ENCODE data around the gene PRKN.

Gene PRKN

DNA sequence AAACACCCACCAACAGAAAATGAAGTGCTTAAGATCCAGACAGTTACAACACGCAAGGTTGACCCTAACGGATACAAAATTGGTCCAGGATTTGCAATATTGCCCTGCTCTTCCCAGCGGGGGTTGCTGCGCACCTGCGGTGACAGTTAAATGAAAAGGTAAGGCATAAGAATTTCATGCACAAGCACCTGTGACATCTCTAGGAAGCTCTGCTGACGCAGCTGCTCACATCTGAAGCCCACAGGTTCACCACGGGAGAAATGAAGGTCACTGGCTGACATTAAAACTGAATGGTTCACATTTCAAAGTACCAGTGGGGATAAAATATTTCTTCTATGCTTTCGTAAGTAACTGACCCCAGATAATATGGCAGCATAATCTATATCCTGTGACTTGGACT is 764.4 kb downstream of the PRKN start:
- no peak overlapping the region for H3K27ac ChIP-seq (ENCODE audit: low read depth, low read length)
- no peaks in the 10 kb centered on the region for H3K36me3 ChIP-seq (ENCODE audit: insufficient read depth, low read length)
- no peaks in the 10 kb centered on the region for H3K27me3 ChIP-seq (ENCODE audit: control insufficient read depth in 1 of 2, insufficient read depth in 2 of 2, low read length in 2 of 2)
- no peak overlapping the region for H3K4me3 ChIP-seq (ENCODE audit: low read depth in 1 of 2, low read length in 2 of 2)
- no peaks in the 10 kb centered on the region for H3K9me3 ChIP-seq (ENCODE audit: low read length)
- no peak overlapping the region for H3K9ac ChIP-seq (ENCODE audit: low read length)
- no peaks in the 10 kb centered on the region for H3K4me1 ChIP-seq (ENCODE audit: insufficient read depth, low read length)

DNA sequence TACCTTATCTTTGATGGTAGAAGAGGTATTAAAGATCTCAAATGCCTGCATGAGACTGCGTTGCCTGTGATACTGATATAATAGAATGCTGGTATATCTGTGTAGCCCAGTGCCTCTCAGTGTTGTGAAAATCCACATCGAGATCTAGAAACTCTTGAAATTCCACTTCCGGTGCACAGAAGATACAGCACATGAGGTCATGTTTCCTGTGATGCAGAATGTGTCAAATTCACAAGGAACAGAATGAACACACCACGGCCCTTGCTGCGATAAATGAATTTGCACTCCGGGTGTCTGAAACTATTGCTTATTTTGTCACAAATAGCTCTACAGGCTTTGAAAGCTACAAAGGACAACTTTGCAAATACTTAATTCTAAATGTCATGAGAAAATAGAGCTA is 765.8 kb downstream of the PRKN start:
- H3K4me1 ChIP-seq (ENCODE audit: insufficient read depth, low read length) = no peaks in the 10 kb centered on the region
- no peak overlapping the region for H3K27ac ChIP-seq (ENCODE audit: low read depth, low read length)
- H3K36me3 ChIP-seq (ENCODE audit: insufficient read depth, low read length) = no peaks in the 10 kb centered on the region

DNA sequence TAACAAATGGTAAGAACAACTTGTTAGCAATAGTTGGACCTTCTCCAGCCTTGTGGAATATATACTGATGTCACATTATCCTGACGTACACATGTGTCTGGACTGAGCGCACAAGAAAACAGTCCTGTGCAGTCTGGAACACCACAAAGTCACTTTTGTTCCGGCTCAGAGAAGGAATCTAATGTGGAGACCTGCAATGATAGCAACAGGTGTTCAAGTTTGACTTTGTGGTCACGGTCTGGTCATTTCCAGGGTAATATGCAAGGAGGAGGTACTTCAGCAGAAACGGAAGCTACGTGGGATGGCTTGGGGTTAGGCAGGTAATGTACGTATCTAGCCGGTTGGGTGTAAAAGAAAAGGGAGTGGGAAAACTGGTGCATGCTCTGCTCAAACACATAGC is 766.5 kb downstream of the PRKN start:
- Histone ChIP-seq H3K27ac (ENCODE audit: low read depth, low read length) (no peak overlapping the region), H3K4me3 (ENCODE audit: low read depth in 1 of 2, low read length in 2 of 2) (no peak overlapping the region), H3K27me3 (ENCODE audit: control insufficient read depth in 1 of 2, insufficient read depth in 2 of 2, low read length in 2 of 2) (no peaks in the 10 kb centered on the region), H3K4me1 (ENCODE audit: insufficient read depth, low read length) (no peaks in the 10 kb centered on the region), H3K9ac (ENCODE audit: low read length) (no peak overlapping the region), H3K9me3 (ENCODE audit: low read length) (no peaks in the 10 kb centered on the region), H3K36me3 (ENCODE audit: insufficient read depth, low read length) (no peaks in the 10 kb centered on the region)

More for the DNA sequence above, 765.8 kb downstream of the PRKN start:
- no peak overlapping the region for H3K9ac ChIP-seq (ENCODE audit: low read length)
- no peaks in the 10 kb centered on the region for H3K27me3 ChIP-seq (ENCODE audit: control insufficient read depth in 1 of 2, insufficient read depth in 2 of 2, low read length in 2 of 2)
- H3K4me3 ChIP-seq (ENCODE audit: low read depth in 1 of 2, low read length in 2 of 2) = no peak overlapping the region
- H3K9me3 ChIP-seq (ENCODE audit: low read length) = no peaks in the 10 kb centered on the region

DNA sequence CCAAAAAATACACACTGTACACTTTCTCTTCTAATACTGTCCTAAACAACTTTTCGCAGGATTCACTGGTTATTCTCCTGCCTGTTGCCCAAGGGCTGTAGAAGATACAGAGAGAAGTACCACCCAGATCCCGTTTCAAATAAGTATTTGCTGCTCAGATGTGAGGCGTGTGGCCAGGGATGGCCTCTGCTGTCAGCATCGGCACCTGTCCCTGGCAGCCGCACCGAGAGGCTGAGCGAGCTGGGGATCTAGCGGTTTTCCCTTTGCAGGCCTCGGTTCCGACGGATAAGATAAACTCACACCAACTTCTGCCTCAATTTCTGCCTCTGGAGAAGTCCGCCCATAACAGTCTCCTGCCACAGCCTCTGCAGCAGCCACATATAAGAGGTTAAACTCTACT is 768.5 kb downstream of the PRKN start:
- H3K27me3 ChIP-seq (ENCODE audit: control insufficient read depth in 1 of 2, insufficient read depth in 2 of 2, low read length in 2 of 2) = no peaks in the 10 kb centered on the region
- H3K36me3 ChIP-seq (ENCODE audit: insufficient read depth, low read length) = no peaks in the 10 kb centered on the region
- H3K9me3 ChIP-seq (ENCODE audit: low read length) = no peaks in the 10 kb centered on the region
- H3K27ac ChIP-seq (ENCODE audit: low read depth, low read length) = no peak overlapping the region
- H3K9ac ChIP-seq (ENCODE audit: low read length) = no peak overlapping the region
- H3K4me1 ChIP-seq (ENCODE audit: insufficient read depth, low read length) = no peaks in the 10 kb centered on the region
- H3K4me3 ChIP-seq (ENCODE audit: low read depth in 1 of 2, low read length in 2 of 2) = no peak overlapping the region

DNA sequence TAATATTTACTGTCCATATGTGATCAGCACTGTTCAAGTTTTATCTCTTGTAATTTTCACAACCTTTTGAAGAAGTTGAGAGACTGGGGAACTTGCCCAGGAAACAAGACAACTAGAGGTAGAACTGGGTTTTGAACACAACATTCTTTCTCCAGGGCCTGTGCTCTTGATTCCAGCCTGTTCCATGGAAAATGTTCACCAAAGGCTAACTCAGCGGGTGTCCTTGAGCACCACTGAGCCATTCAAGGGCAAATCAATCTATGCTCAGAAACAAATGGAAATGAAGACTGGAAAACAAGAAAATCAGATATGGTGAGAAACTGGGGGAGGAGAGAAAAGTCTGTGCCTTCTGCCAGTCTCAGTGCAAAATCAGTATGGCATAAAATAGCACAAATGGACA is 771.5 kb downstream of the PRKN start:
- Histone ChIP-seq H3K4me3 (ENCODE audit: low read depth in 1 of 2, low read length in 2 of 2) (no peak overlapping the region), H3K27me3 (ENCODE audit: control insufficient read depth in 1 of 2, insufficient read depth in 2 of 2, low read length in 2 of 2) (no peaks in the 10 kb centered on the region), H3K9ac (ENCODE audit: low read length) (no peak overlapping the region), H3K4me1 (ENCODE audit: insufficient read depth, low read length) (no peaks in the 10 kb centered on the region), H3K36me3 (ENCODE audit: insufficient read depth, low read length) (no peaks in the 10 kb centered on the region), H3K9me3 (ENCODE audit: low read length) (no peaks in the 10 kb centered on the region), H3K27ac (ENCODE audit: low read depth, low read length) (no peak overlapping the region)

DNA sequence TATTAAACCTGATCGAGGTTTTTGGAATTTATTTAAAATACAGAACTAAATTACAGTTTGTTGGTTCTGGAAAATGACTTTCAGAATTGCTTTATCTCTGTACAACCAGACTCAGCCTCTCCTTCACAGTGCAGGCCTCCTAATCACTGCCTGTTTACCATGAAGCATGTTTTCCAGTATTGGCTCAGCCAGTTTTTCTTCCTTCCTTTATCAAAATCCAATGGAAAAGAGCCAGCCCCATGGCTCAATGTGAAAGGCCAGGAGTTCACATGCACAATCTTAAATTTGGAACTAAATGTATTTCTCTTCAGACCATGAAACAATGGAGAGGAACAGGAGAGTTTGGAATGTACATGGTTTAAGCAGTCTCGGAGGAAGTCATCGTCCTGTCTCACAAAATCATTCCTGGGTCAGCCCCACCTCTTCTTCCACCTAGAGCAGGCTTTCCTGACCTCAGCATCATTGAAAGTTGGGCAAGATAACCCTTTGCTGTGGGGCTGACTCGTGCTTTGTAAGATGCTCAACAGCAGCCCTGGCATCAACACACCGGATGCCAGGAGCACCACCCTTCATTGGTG is 772.8 kb downstream of the PRKN start:
- Histone ChIP-seq H3K27ac (ENCODE audit: low read depth, low read length) (no peak overlapping the region), H3K4me3 (ENCODE audit: low read depth in 1 of 2, low read length in 2 of 2) (no peak overlapping the region), H3K9me3 (ENCODE audit: low read length) (no peaks in the 10 kb centered on the region), H3K27me3 (ENCODE audit: control insufficient read depth in 1 of 2, insufficient read depth in 2 of 2, low read length in 2 of 2) (no peaks in the 10 kb centered on the region), H3K9ac (ENCODE audit: low read length) (no peak overlapping the region), H3K36me3 (ENCODE audit: insufficient read depth, low read length) (no peaks in the 10 kb centered on the region), H3K4me1 (ENCODE audit: insufficient read depth, low read length) (no peaks in the 10 kb centered on the region)

DNA sequence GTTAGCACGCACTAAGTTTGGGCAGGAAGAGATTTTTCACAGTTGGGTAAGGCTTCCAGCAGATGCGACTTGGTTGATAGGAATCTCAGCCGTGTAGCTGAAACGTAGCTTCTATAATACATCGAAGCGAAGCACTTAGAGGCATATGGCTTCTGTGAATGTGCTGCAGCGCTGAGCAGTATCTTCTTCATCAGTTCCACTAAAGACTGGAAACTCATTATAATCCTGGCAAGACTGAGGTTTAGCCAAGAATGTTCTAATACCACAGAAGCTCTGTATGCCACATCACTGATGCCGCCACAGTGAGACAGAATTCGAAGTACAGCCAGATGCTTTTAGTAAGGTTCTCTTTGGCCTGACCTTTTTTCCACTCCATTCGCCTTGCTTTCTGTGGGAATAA is 773.5 kb downstream of the PRKN start:
- Histone ChIP-seq H3K27me3 (ENCODE audit: control insufficient read depth in 1 of 2, insufficient read depth in 2 of 2, low read length in 2 of 2) (no peaks in the 10 kb centered on the region), H3K36me3 (ENCODE audit: insufficient read depth, low read length) (no peaks in the 10 kb centered on the region), H3K9me3 (ENCODE audit: low read length) (no peaks in the 10 kb centered on the region), H3K4me1 (ENCODE audit: insufficient read depth, low read length) (no peaks in the 10 kb centered on the region), H3K27ac (ENCODE audit: low read depth, low read length) (no peak overlapping the region), H3K4me3 (ENCODE audit: low read depth in 1 of 2, low read length in 2 of 2) (no peak overlapping the region), H3K9ac (ENCODE audit: low read length) (no peak overlapping the region)

DNA sequence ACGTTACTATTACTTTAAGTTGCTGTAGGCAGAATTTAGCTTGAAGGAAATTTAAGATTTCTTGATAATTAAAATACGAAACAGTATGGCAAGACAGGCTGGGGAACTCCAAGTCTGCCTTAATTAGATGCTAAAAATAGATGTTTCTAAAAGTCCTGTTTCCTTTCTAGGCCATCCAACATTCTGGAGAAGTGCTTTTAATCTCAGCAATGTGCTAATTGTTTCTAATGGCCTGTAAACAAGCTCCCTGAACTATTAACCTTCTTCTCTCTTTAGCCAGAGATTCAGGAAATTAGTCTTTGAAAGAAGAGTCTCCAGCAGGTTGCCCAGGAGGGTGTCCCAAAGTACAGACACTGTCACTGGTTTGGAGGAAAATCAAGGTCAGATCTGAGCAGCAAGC is 776.4 kb downstream of the PRKN start:
- Histone ChIP-seq H3K27me3 (ENCODE audit: control insufficient read depth in 1 of 2, insufficient read depth in 2 of 2, low read length in 2 of 2) (no peaks in the 10 kb centered on the region), H3K4me3 (ENCODE audit: low read depth in 1 of 2, low read length in 2 of 2) (no peak overlapping the region), H3K9me3 (ENCODE audit: low read length) (no peaks in the 10 kb centered on the region), H3K36me3 (ENCODE audit: insufficient read depth, low read length) (no peaks in the 10 kb centered on the region), H3K27ac (ENCODE audit: low read depth, low read length) (no peak overlapping the region), H3K9ac (ENCODE audit: low read length) (no peak overlapping the region), H3K4me1 (ENCODE audit: insufficient read depth, low read length) (no peaks in the 10 kb centered on the region)

DNA sequence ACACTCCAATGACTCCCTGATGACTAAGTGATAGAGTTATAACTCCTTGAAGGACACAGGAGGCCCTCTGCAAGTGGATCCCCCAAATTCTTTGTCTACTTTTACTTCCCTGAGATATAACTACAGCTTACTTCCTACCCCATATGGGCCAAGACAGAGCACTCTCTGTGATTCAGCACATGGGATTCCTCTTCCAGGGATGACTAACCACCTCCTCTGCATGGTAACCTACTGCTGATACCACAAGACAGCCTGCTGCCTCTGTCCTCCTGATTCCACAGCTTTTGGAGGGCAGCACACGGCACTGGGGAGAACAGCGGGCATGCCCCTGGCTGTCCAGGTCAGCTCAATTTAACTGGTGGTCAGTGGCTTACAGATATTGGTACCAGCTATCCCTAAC is 778.0 kb downstream of the PRKN start:
- Histone ChIP-seq H3K27ac (ENCODE audit: low read depth, low read length) (no peak overlapping the region), H3K27me3 (ENCODE audit: control insufficient read depth in 1 of 2, insufficient read depth in 2 of 2, low read length in 2 of 2) (no peaks in the 10 kb centered on the region), H3K4me3 (ENCODE audit: low read depth in 1 of 2, low read length in 2 of 2) (no peak overlapping the region), H3K9me3 (ENCODE audit: low read length) (no peaks in the 10 kb centered on the region), H3K9ac (ENCODE audit: low read length) (no peak overlapping the region), H3K36me3 (ENCODE audit: insufficient read depth, low read length) (no peaks in the 10 kb centered on the region), H3K4me1 (ENCODE audit: insufficient read depth, low read length) (no peaks in the 10 kb centered on the region)

DNA sequence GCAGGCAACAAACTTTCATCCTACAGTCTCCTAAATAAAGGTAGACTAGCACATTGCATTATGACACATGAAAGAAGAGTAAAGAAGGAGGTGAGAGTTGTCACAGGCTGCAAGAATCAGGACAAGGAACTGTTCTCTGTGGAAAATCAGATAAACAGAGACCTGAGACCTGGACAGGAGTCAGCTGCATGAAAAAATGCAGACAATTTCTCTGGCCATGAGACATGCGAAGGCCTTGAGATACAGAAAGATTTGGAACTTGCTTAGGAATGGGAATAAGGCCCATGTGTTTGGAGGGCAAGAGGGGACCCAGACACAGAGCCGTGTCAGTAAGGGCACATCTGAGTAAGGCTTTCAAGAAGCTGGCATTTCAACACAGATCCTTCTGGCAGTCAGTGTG is 779.1 kb downstream of the PRKN start:
- Histone ChIP-seq H3K27me3 (ENCODE audit: control insufficient read depth in 1 of 2, insufficient read depth in 2 of 2, low read length in 2 of 2) (no peaks in the 10 kb centered on the region), H3K4me1 (ENCODE audit: insufficient read depth, low read length) (no peaks in the 10 kb centered on the region), H3K27ac (ENCODE audit: low read depth, low read length) (no peak overlapping the region), H3K4me3 (ENCODE audit: low read depth in 1 of 2, low read length in 2 of 2) (no peak overlapping the region), H3K36me3 (ENCODE audit: insufficient read depth, low read length) (no peaks in the 10 kb centered on the region), H3K9ac (ENCODE audit: low read length) (no peak overlapping the region), H3K9me3 (ENCODE audit: low read length) (no peaks in the 10 kb centered on the region)

DNA sequence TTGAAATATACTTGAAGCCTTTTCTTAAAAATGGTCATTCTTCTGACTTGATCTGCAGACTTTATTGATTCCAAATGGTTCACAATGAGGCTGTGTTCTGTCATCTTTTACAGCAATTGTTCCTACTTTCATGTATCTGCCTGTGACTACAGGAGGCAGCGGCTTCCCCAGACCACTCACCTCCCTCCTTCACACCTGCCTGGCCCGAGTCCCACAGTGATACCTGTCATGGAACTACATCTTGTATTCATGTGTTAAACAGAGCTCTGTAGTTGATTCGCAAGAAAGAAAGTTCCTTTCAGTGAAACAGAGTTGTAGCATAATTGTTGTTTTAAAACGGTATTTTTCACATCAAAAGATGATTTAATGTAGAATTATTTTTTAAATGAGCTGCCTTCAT is 780.2 kb downstream of the PRKN start:
- Histone ChIP-seq H3K9me3 (ENCODE audit: low read length) (no peaks in the 10 kb centered on the region), H3K9ac (ENCODE audit: low read length) (no peak overlapping the region), H3K36me3 (ENCODE audit: insufficient read depth, low read length) (no peaks in the 10 kb centered on the region), H3K27me3 (ENCODE audit: control insufficient read depth in 1 of 2, insufficient read depth in 2 of 2, low read length in 2 of 2) (no peaks in the 10 kb centered on the region), H3K4me1 (ENCODE audit: insufficient read depth, low read length) (no peaks in the 10 kb centered on the region), H3K4me3 (ENCODE audit: low read depth in 1 of 2, low read length in 2 of 2) (no peak overlapping the region), H3K27ac (ENCODE audit: low read depth, low read length) (no peak overlapping the region)

DNA sequence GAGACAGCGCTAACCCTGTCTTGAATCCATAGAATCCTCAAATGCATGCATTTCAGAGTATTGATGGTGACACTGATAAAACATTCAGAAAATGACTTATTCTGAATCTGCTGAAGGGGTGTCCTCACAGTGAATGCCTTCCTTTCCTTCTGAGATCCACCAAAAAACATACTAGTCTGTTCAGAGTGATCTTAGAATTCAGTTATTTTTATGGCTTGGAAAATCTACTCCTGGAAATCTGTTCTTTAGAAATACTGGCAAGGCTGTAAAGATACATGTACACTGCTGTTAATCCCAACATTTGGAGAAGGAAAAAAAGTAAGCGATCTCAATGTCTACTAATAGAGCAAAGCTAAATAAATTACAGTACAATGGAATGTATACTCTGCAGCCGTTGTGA is 781.1 kb downstream of the PRKN start:
- no peaks in the 10 kb centered on the region for H3K27me3 ChIP-seq (ENCODE audit: control insufficient read depth in 1 of 2, insufficient read depth in 2 of 2, low read length in 2 of 2)
- H3K4me1 ChIP-seq (ENCODE audit: insufficient read depth, low read length) = no peaks in the 10 kb centered on the region
- no peak overlapping the region for H3K9ac ChIP-seq (ENCODE audit: low read length)
- no peak overlapping the region for H3K4me3 ChIP-seq (ENCODE audit: low read depth in 1 of 2, low read length in 2 of 2)
- H3K27ac ChIP-seq (ENCODE audit: low read depth, low read length) = no peak overlapping the region
- no peaks in the 10 kb centered on the region for H3K9me3 ChIP-seq (ENCODE audit: low read length)
- no peaks in the 10 kb centered on the region for H3K36me3 ChIP-seq (ENCODE audit: insufficient read depth, low read length)
